NCI-H146 (cell line): Measurements from ENCODE around the gene EDN1.

Experiments
- DNase-seq: peaks from one replicate; lab custom pipeline; 2025; lab: John Stamatoyannopoulos, UW

Gene EDN1

DNA sequence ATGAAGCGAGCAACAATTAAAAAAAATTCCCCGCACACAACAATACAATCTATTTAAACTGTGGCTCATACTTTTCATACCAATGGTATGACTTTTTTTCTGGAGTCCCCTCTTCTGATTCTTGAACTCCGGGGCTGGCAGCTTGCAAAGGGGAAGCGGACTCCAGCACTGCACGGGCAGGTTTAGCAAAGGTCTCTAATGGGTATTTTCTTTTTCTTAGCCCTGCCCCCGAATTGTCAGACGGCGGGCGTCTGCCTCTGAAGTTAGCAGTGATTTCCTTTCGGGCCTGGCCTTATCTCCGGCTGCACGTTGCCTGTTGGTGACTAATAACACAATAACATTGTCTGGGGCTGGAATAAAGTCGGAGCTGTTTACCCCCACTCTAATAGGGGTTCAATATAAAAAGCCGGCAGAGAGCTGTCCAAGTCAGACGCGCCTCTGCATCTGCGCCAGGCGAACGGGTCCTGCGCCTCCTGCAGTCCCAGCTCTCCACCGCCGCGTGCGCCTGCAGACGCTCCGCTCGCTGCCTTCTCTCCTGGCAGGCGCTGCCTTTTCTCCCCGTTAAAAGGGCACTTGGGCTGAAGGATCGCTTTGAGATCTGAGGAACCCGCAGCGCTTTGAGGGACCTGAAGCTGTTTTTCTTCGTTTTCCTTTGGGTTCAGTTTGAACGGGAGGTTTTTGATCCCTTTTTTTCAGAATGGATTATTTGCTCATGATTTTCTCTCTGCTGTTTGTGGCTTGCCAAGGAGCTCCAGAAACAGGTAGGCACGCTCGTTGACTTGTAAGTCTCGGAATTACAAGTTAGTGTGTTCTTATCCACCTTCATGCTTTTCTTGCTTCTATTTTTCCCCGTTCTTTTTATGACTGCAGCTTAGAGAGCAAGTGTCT lies at the start of gene EDN1:
Gene EDN1 (plus strand): TSS at position 429 of the 888 bp plus-strand sequence. CDS start 269 bp downstream, at position 698.
- peak; percentile 21 for DNase-seq

GRCh38 chr6:12241493-12242175 lies 48.5 kb upstream of the EDN1 start:
- no peak for DNase-seq

- no peak for DNase-seq
Measured at GRCh38 chr6:12243169-12243568, 47.0 kb upstream of the EDN1 start.

GRCh38 chr6:12245360-12245759 lies 44.8 kb upstream of the EDN1 start:
- no peak for DNase-seq

GRCh38 chr6:12245763-12246718 lies 44.1 kb upstream of the EDN1 start:
- DNase-seq = no peak

DNA sequence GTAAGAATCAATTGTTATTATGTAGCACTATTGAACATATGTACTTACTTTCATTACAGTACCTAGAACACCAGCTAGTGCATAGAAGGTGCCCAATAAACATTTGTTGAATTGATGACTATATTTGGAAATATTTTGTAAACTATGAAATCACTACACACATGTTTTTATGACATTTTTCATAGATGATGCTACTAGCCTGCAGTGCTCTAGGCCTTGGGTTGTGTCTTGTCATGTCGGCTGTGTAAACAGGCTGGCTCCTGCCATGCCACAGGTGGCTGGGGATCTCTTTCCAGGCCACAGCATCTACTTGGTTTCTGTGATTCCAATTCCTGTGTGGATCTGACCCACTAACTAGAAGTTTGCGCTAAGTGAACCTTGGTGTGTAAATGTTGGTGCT lies 43.3 kb upstream of the EDN1 start:
- no peak for DNase-seq

DNA sequence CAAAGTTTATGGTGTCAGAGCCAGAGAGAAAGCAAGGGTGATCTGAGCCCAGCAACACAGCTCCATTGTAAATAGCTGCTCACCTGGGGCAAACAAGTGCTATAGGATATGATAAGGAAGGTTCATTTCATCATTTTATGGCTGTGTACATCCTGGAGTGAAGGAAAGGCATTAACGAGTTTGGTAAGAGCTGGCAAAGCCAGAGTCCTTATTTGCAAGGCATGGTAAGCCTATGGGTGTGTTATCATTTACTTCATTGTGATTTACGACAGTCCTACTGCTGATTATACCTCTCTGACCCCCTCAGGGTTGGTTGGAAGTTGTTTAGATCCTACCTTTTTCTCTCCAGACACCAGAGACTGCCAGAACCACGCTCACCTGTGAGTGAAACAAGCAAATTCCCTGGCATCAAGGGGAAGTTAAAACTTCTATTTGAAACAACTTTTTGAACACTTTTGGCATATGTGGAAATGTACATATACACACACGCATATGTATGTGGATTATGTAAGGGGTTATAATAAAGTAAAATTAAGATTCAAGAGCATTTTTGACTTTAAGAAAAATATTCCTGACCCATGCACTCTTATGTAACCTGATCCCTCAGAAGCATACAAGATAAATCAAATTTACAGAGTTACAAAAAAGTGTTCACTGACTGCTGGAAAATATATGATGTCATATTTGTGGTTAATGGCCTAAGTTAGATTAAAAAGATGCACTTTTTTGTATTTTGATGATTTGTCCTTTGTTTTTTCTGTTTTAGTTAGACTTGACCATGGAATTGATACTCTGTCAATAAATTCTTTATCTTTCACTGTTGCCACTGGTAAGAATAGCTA lies 40.4 kb upstream of the EDN1 start:
- DNase-seq = no peak

GRCh38 chr6:12250383-12250770 lies 39.8 kb upstream of the EDN1 start:
- no peak for DNase-seq

- no peak for DNase-seq
Measured at GRCh38 chr6:12254210-12254609, 36.0 kb upstream of the EDN1 start.

GRCh38 chr6:12258191-12258590 lies 32.0 kb upstream of the EDN1 start:
- DNase-seq = no peak

DNA sequence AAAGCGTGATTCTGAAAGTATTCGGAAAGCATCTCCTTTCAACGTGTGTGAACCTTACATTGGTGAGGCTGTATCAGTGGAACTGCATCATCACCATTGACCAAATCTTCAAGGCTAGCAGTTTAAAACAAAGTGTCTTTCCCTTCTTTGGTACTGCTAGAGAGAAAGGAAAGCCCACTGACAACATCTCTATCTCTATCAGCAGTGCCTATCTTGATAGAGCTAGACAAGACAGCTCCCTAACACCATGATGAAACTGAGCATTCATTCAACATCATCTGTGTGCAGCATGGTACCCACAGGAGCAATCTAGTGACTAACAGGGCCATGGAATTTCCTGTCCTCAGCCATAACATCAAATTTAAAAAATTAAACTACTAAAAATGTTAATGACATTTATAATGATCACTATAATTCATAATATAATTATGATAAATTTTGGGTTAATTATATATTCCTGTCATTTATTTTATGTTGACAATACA lies 31.5 kb upstream of the EDN1 start:
- no peak for DNase-seq

DNA sequence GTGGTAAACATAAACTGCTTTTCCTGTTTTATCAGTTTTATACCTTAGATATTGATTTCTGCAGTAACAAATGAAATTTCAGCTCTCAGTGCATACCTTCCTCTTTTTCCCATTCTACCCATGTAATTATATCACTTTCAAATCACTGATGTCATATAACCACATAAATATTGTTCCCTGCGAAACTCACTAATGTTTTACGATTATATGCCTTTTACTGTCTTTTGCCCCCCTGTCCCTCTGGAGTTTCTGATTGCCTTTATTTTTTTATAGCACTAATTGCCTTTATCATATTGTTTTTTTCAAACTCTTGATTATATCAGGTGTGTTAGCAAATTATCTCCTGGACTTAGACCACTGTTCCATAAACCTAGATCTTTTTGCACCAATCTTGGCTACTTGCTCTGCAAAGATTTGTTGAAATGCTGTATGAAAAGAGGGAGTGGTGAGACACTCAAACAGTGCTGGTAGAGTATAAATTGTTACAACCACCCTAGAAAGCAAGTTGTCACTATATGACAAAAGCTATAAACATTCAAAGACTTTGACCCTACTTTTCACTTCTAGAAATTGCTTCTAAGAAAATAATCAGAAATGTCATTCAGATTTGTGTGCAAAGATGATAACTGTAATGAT lies 29.6 kb upstream of the EDN1 start:
- no peak for DNase-seq

DNA sequence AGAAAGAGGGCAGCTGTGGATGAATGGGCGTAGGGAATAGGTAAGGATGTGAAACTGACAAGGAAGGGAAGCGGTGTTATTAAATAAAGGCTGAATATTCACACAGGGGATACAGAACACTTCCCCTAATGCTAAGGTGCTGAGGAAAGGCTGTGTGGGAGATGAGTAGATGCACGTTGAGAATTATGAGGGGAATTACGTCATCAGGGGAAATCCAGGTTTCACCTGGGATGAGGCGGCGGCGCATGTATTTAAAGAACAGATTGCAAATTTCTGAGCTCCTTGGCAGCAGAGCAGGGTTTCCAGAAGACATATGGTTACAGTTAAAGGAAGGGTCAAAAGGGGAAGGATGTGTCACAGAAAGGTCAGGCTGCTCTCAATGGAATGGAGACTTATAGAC lies 28.7 kb upstream of the EDN1 start:
- DNase-seq = no peak

DNA sequence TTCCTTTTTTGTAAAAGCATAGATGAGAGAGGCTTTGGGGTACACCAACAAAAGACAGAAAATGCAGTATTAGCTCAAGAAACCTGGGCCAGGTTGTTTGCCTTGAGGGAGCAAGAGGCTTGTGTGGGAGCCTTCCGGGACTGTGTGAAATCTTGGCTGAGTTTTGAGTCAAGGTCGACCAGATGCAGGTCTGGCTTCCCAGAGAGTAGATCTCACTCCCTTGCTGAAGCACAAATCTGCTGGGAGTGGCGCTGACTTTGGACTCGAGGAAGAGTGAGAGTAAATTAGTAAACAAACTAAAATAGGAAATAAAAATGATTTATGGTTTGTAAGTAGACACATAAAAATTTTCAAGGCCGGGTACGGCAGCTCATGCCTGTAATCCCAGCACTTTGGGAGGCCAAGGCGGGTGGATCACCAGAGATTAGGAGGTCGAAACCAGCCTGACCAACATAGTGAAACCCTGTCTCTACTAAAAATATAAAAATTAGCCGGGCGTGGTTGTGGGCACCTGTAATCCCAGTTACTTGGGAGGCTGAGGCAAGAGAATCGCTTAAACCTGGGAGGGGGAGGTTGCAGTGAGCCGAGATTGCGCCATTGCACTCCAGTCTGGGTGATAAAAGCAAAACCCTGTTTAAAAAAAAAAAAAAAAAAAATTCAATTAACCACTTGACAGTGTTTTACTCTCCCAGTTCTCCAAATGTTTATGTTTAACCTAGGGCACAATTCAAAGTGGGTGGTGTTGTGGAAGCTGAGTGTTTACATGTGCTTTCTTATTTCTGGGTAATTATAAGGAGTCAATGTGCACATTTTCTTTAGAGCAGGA lies 27.7 kb upstream of the EDN1 start:
- no peak for DNase-seq

- no peak for DNase-seq
Measured at GRCh38 chr6:12263403-12263802, 26.8 kb upstream of the EDN1 start.

DNA sequence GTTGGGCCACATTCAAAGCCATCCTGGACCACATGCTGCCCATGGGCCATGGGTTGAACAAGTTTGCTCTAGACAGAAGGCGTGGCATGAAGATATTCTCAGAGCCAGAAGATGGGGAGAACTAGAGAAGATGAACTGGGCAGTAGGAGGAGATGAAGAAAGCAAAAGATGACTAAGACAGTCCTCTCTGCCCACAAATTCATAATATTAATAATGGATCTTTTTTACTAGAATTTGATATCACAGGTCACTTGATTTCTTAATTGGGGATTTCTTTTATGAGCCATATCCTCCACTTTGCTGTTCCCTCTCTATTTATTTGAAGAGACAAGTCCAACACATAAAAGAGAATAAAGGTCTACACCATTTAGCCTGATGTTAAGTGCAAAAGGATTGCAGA lies 25.5 kb upstream of the EDN1 start:
- no peak for DNase-seq

DNA sequence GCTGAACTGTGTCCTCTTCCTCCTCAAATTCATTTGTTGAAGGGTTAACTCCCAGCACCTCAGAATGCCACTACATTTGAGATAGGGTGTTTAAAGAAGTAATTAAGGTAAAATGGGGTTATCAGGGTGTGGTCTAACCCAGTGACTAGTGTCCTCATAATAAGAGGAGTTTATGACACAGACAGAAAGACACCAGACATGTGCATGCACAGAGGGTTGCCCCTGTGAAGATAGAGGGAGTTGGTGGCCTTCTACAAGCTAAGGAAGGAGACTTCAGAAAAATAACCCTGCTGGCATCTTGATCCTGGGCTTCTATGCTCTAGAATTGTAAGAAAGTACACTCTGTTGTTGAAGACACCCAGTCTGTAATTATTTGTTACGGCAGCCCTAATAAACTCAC lies 24.9 kb upstream of the EDN1 start:
- DNase-seq = no peak

GRCh38 chr6:12265791-12266190 lies 24.4 kb upstream of the EDN1 start:
- no peak for DNase-seq

DNA sequence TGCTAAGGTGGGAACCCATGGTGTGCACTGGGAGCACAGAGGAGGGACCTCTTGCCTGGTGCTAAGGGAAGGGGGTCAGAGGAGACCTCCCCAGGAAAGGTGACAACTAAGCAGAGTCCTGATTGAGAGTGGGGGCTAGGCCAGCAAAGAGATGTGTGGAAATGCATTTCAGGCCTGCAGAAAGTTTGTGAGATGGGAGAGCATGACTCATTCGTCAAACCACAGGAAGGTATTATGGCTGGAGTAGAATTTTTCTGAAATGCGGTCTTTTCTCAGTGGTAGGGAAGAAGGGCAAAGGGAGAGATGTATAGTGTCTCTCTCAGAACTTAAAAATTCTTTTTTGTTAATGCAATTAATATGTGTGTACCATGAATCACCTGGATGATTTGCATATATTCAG lies 23.6 kb upstream of the EDN1 start:
- DNase-seq = no peak

GRCh38 chr6:12269110-12269509 lies 21.1 kb upstream of the EDN1 start:
- DNase-seq = no peak
